Activated naive CD4-positive, alpha-beta T cell treated with anti-CD3 and anti-CD28 coated beads, Interleukin-2, amount 50 U/mL, for 72 hours (primary cell): Measurements from ENCODE around the gene RRP1. TPM values are rescaled to one million over a fixed set of nuclear protein-coding genes. Genes with fewer than 3 reads are reported as not detected.

ENCODE experiments used
- ATAC-seq, 2 donors: fragments of 150-1000 bp; cut with Tn5 transposase; 2 replicates each; pipeline ENCODE4 v1.10.0; 2021; ENCODE audit warnings: mild to moderate bottlenecking in 2 of 2, moderate library complexity in 2 of 2
- DNase-seq, 2 donors: peaks; one replicate each; pipeline ENCODE4 v3.0.0; 2021 to 2022; ENCODE audit warnings: low spot score in 2 of 2
- H3K27ac Mint-ChIP-seq, 2 donors: one replicate each; pipeline ENCODE4 v1.8.0; 2022; ENCODE audit warnings: mild to moderate bottlenecking in 2 of 2, mixed read lengths in 2 of 2
- H3K36me3 Mint-ChIP-seq, 2 donors: one replicate each; pipeline ENCODE4 v1.8.0; 2022; ENCODE audit warnings: mixed read lengths in 2 of 2
- H3K9me3 Mint-ChIP-seq, 2 donors: one replicate each; pipeline ENCODE4 v1.8.0; 2022; ENCODE audit warnings: mixed read lengths in 2 of 2
- total RNA-seq, 2 donors: library from RNA; stranded (reverse); gene quantifications; one replicate each; pipeline ENCODE4 v1.2.3, GENCODE V29; 2022

RRP1 gene, protein sequence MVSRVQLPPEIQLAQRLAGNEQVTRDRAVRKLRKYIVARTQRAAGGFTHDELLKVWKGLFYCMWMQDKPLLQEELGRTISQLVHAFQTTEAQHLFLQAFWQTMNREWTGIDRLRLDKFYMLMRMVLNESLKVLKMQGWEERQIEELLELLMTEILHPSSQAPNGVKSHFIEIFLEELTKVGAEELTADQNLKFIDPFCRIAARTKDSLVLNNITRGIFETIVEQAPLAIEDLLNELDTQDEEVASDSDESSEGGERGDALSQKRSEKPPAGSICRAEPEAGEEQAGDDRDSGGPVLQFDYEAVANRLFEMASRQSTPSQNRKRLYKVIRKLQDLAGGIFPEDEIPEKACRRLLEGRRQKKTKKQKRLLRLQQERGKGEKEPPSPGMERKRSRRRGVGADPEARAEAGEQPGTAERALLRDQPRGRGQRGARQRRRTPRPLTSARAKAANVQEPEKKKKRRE
- 10 to 100 TPM; 29.9 to 54.1 TPM for total RNA-seq

DNA sequence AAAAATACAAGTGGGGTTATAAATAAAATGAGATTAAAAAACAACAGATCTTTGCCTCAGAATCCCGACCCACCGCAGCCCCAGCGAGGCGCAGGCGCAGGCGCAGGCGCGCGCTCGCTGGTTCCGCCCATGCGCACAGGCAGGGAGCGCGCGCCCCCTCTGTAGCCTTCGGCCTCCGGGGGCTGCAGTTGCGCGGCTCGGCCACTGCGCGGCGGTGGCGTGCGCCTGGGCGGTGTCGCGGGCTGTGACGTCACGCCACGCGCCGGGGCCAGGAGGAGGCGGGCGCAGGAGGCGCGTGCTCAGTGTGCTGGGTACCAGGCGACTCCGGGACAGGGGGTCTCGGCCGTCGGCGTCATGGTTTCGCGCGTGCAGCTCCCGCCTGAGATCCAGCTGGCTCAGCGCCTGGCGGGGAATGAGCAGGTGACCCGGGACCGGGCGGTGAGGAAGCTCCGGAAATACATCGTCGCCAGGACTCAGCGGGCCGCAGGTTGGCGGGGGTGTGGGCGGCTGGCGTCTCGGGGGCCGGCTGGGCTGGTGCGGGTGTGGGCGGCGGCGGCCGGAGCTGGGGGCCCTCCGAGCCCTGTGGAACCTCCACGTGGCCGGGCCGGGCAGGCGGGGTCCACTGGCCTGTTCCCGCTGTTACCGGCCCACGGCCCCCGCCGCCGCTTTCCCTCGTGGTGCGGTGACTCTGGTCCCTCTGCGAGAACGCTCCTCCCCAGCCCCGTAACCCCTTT, at the start of gene RRP1:
RRP1 (plus strand) TSS at position 302 of the 734 bp plus-strand sequence; CDS start at position 355, 53 bp downstream.
- DNase-seq (peak; percentile 97 to 100), ATAC-seq (peak; percentile 92 to 93)
- Mint-ChIP-seq H3K9me3 (no peaks in the 10 kb centered on the region), H3K27ac (peak within 1 kb of the TSS; percentile 94 to 98), H3K36me3 (peaks cover 28 to 29% of the 10 kb centered on the region in 2 donors)

DNA sequence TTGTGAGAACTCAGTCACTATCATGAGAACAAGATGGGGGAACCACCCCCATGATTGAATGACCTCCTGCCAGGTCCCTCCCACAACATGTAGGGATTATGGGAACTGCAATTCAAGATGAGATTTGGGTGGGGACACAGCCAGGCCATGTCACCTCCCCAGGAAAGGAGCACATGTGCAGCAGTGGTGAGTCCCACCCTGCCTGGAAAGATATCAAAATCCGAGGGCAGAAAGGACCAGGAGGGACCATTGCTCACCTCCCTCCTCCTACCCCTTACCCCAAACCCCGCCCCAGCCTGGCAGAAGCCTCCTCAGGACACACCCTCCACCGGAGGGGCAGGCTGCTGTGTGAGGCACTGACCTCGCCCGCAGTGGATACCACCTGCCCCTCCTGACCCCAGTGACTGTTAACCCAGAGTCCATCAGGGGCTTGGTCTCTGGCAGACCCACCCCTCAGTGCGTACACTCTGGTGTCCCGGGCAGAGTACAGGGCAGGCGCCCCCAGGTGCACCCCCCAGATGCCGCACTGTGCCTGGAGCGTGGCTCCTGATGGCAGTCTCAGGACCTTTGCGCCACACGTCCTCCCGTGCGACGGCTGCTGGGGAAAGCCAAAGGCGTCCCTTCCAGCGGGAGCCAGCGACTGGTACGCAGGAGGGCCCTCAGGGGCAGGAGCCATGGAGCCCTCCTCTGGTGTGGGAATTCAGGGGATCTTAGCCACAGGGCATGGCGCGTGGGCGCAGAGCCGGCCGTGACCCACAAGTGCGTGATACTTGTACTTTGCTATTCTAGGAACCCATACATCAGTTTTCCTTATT, 49.5 kb upstream of the RRP1 start:
- Mint-ChIP-seq H3K27ac (no peak overlapping the region), H3K9me3 (no peaks in the 10 kb centered on the region), H3K36me3 (peaks cover 7 to 16% of the 10 kb centered on the region in 2 donors)
- ATAC-seq (peak; percentile 32 to 36), DNase-seq (no peak)

DNA sequence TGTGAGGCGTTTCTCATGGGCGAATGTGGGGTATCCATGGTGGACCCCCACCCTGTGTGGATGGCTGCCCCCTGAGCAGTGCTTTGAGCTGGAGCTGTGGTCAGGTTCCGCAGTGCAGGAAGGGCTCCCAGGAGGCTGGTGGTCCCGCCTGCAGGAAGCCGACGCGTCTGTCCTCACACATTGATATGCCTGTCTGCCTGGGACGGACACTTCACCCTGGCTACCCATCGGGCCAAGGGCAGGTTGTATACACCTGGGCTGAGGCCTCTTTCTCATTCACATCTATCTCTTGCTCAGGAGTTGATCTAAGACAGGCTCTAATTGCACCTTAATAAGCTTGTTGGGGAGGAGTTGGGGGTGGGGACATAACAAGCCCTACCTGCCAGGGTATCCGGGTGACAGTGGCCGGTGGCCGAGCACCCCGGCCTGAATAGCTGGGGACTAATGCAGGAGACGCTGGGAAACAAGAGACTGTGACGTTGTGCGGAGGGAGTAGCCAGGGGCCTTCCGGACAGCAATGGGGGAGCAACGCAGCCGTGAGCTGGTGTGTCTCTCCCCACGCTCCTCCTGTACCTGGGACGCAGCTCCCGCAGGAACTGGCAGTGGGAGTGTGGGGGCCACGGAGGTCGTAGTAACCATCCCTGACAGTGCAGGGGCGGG, 48.8 kb upstream of the RRP1 start:
- Mint-ChIP-seq H3K27ac (peak overlapping the region; percentile 19 to 81), H3K9me3 (no peaks in the 10 kb centered on the region), H3K36me3 (peaks cover 9 to 16% of the 10 kb centered on the region in 2 donors)
- DNase-seq (no peak), ATAC-seq (peak; percentile 36 to 48)

DNA sequence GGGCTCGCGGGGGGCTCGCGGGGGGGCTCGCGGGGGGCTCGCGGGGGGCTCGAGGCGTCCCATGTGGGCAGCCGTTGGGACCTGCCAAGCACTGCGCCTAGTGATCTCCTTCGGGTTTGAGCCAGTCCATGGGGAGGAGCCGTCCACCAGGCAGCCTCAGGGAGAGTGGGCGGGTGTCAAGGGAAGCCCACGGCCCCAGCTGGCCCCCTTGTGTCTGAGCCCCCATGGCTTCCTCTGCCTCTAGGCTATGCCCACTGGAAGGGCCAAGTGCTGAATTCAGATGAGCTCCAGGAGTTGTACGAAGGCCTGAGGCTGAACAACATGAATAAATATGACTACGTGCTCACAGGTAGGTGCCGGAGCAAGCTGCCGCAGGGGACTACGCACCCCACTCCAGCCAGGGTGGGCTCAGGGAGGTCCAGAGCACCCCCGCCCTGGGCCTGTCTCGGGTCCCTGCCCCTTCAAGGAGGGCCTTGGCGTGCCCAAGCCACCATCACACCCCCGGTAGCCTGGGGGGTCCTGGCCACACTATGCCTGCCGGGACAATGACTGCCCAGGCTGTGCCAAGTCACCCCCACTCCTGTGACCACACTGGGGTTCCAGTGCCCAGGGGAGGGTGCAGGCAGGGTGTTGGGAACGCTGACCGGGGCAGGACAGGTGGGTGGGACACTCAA, 47.8 kb upstream of the RRP1 start:
- Mint-ChIP-seq H3K27ac (no peak overlapping the region), H3K9me3 (no peaks in the 10 kb centered on the region), H3K36me3 (peaks cover 8 to 9% of the 10 kb centered on the region in 2 donors)
- ATAC-seq (no peak), DNase-seq (no peak)

DNA sequence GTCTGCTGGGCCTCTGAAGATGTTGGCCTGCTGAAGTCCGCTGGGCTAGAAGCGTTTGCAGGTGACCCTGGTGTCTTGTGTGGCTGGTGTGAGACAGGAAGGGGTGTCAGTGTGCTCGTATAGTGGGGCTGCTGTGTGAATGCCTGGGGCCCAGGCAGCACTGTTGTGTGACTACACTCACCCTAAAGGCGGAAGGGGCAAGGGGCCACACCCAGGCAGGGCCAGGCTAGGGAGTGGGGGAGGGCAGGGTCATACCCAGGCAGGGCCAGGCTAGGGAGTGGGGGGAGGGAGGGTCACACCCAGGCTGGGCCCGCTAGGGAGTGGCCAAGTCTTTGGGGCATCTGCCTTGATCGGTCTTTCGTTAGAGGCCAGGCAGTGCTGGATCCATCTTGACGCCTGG, 45.4 kb upstream of the RRP1 start:
- peak overlapping the region in 1 of 2 donors; percentile 65 for H3K27ac Mint-ChIP-seq
- H3K36me3 Mint-ChIP-seq = peaks cover 5 to 9% of the 10 kb centered on the region in 2 donors
- ATAC-seq = no peak

DNA sequence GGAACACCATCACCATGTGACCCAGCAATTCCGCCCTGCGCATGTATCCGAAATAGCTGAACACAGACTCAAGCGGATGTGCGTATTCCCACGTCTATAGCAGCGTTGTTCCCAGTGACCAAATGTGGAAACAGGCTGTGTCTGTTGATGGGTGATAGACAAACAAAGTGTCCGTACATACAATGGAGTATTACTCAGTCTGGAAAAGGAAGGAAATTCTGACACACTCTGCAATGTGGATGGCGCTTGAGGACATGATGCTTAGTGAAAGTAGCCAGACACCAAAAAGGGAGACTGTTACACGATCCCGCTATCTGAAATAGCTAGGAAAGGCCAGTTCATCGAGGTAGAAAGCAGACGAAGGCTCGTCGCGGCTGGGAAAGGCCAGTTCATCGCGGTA, 44.7 kb upstream of the RRP1 start:
- DNase-seq (no peak), ATAC-seq (no peak)
- Mint-ChIP-seq H3K27ac (no peak overlapping the region), H3K9me3 (no peaks in the 10 kb centered on the region), H3K36me3 (peaks cover 0 to 9% of the 10 kb centered on the region in 2 donors)

More for the DNA sequence above, 45.4 kb upstream of the RRP1 start:
- no peak for DNase-seq
- H3K9me3 Mint-ChIP-seq = no peaks in the 10 kb centered on the region

DNA sequence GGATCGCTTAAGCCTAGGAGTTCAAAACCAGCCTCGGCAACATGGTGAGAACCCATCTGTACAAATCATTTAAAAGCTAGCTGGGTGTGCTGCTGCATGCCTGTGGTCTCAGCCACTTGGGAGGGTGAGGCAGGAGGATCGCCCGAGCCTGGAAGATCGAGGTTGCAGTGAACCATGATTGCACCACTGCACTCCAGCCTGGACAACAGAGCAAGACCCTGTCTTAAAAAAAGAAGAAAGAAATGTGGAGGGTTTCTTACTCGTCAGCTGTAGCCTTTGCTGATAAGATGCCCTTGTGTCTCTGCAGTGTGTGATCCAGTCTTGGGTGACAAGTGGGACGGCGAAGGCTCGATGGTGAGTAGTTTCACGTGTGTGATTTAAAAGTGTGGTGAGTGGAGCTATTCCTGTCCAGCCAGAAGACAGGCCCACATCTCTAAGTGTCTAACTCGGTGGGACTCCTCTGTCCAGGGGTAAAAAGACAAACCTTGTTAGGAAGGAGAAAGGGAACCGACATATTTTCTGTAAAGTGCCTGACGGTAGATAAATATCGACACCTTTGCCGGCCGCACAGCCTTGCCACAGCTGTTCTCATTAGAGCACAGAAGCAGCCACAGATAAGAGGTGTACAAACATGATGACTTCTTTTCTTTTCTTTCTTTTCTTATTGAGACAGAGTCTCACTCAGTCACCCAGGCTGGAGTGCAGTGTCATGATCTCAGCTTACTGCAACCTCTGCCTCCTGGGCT, 43.4 kb upstream of the RRP1 start:
- Mint-ChIP-seq H3K9me3 (no peaks in the 10 kb centered on the region), H3K27ac (no peak overlapping the region), H3K36me3 (peaks cover 0 to 16% of the 10 kb centered on the region in 2 donors)
- no peak for DNase-seq
- ATAC-seq = no peak

DNA sequence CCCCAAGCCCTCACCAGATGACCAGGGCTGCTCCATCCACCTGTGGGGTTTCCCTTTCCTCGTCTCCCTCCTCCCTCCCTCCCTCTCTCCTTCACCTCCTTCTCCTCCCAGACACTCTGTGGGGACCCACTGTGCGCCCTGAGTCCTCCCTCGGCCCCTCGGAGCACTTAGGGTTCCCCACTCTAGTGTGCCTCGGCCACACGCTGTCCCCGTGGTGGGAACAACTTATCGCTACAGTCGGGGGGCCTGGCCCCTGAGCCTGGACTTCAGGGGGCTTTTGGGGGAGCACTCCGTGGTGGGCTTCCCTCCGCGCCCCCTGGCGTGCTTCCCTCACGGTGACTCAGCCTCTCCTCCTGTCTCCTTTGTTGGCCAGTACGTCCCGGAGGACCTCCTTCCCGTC, 40.8 kb upstream of the RRP1 start:
- peaks cover 0 to 16% of the 10 kb centered on the region in 2 donors for H3K36me3 Mint-ChIP-seq

DNA sequence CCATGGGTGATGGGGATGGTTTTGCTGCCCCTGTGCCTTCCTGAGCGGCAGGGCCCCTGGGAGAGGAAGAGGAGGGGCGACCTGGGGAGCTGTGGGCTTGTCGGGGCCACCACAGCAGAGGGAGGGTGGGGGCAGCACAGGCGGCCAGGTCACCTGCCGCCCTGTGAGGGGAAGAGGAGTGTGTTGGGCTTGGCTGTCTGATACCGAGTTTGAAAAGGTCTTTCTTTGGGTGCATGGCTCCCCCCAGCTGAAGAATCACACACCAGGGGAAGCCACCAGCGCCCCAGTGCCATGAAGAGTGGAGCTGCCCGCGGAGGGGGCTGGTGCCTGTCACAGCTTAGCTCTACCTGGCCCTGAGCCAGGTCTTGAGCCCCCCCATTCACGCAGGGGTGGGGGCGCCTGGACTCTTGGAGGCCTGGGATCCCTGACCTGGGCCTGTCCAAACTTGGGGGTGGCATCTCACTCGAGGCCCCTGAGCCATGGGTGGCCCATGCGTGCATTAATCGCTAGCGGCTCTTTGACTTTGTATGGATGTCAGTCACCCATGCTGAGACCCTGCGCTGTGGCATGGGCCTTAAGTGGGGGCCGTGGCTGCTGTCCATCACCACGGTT, 39.6 kb upstream of the RRP1 start:
- DNase-seq (no peak), ATAC-seq (no peak)
- Mint-ChIP-seq H3K9me3 (no peaks in the 10 kb centered on the region), H3K36me3 (peaks cover 0 to 19% of the 10 kb centered on the region in 2 donors), H3K27ac (peak overlapping the region in 1 of 2 donors; percentile 63)

More for the DNA sequence above, 40.8 kb upstream of the RRP1 start:
- no peaks in the 10 kb centered on the region for H3K9me3 Mint-ChIP-seq
- H3K27ac Mint-ChIP-seq = no peak overlapping the region
- no peak for DNase-seq
- no peak for ATAC-seq

DNA sequence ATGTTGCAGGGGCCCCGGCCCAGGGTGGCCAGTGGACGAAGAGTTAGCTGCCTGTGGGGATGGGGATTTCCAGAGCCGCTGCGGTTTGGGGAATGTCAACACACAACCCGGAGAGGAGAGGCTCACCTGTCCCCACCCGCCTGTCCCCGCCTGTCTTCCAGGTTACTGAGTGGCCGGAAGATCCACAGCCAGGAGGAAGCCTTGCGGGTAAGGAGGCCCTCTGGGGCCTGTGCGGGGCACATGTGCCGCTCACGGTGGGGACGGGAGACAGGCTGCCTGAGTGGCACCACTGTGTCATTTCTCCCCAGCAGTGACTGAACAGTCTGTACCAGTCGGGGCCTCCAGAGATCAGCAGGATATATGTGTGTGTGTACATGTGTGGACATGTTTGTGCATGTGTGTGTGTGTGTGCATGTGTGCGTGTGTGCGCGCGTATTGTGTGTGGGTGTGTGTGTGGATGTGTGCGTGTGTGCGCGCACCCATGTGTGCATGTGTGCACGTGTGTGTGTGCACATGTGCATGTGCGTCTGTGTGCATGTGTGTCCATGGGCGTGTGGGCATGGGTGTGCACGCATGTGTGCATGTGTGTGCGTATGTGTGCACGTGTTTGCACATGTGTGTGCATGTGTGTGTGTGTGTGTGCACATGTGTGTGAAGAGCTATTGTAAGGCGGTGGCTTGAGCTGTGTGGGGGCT, 38.9 kb upstream of the RRP1 start:
- DNase-seq (no peak), ATAC-seq (no peak)
- Mint-ChIP-seq H3K27ac (no peak overlapping the region), H3K9me3 (no peaks in the 10 kb centered on the region), H3K36me3 (peaks cover 0 to 16% of the 10 kb centered on the region in 2 donors)

DNA sequence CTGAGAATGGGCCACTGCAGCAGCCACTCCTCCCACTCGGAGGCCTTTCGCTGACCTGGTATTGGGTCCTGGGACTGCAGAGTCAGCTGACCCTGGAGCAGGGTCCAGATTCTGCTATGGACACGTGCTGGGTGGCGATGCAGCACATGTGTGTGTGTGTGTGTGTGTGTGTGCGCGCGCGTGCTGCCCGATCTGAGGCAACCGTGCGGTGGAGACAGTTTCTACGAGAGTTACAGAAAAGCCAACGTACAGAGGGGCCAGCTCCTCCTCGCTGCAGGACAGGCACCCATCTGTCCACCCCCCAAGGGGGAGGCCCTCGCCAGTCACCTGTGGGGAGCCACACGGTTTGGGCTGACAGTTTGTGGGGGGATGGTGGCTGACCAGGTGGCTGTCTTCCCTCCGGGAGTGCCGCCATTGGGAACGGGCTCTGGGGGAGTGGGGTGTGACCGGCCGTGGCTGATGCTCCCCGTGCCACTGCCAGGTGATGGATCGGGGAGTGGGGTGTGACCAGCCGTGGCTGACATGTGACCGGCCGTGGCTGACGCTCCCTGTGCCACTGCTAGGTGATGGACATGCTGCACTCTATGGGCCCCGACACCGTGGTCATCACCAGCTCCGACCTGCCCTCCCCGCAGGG, 37.3 kb upstream of the RRP1 start:
- ATAC-seq (no peak), DNase-seq (no peak)
- Mint-ChIP-seq H3K27ac (peak overlapping the region in 1 of 2 donors; percentile 39), H3K9me3 (no peaks in the 10 kb centered on the region), H3K36me3 (peaks cover 0 to 16% of the 10 kb centered on the region in 2 donors)

DNA sequence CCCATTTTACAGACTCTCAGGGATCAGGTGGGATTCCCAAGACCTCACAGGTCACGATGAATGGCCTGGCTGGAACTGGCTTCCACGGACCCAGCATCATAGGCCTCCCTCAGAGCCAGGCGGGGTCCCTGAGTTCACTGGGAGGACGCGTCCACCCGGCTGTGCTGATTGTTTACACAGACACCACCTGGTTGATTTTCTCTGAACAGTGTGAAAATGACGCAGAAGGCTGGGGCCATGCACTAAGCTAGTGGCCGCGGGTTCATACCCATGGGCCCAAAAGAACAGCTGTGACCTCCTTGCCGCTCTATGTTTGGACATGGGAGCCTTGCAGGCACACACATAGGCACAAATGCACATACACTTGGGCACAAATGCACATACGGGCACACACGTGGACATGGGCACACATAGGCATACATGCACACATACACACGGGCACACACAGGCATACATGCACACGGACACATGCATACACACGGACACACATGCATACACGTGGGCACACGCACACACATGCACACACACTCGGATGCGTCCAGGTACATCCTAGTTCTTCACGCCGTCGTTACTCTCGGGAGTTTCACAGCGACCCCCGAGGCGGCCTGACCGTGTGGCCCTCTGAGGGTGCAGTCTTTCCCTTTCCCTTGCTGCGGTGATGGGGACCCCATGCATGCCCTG, 36.5 kb upstream of the RRP1 start:
- Mint-ChIP-seq H3K36me3 (peaks cover 0 to 16% of the 10 kb centered on the region in 2 donors), H3K27ac (no peak overlapping the region), H3K9me3 (no peaks in the 10 kb centered on the region)
- ATAC-seq (no peak), DNase-seq (no peak)

DNA sequence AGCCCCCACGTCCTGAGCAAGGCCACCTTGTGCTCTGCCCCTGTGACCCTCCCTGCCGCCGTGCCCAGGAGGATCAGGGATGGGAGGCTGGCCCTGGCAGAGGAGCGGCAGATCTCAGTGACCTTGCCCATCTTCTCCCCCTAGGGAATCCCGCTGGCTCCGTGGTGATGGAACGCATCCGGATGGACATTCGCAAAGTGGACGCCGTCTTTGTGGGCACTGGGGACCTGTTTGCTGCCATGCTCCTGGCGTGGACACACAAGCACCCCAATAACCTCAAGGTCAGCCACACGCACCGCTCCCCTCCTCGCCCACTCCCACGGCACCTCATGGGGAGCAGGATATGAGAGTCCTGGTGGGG, 36.0 kb upstream of the RRP1 start:
- H3K36me3 Mint-ChIP-seq = peaks cover 0 to 16% of the 10 kb centered on the region in 2 donors
- ATAC-seq = no peak
- no peak for DNase-seq
- H3K9me3 Mint-ChIP-seq = no peaks in the 10 kb centered on the region
- H3K27ac Mint-ChIP-seq = no peak overlapping the region
